Heart left ventricle (tissue), 13 donors: ENCODE measurements around the gene SYNE2.

ENCODE experiments used
- CTCF ChIP-seq, 12 donors: fragments of 200-600 bp; sonication (generic) in 4 of 12; IDR thresholded peaks; one replicate each; pipeline versions ENCODE4 v1.5.0 to v1.8.0; 2018 to 2022; ENCODE audit warnings: antibody characterized with exemption in 12 of 12, mild to moderate bottlenecking in 5 of 12
- POLR2A ChIP-seq, 2 donors: fragments of 450-650 bp; IDR thresholded peaks; one replicate each; pipeline ENCODE4 v1.6.1; 2017; ENCODE audit warnings: antibody characterized with exemption in 2 of 2, mild to moderate bottlenecking in 2 of 2, moderate library complexity in 2 of 2
- donor health status: ischemic (EF 13 %, LVEDD 7.1; RV severe dilation, severe dysfunction).
- donor health status: DM: no; HTN: yes; CAD: no.
- donor health status: DM: no; HTN: no; CAD: no.
- donor health status: ischemic (EF 25% LVEDD 6.9; RV normal size, moderate dysfunction).
- donor health status: ischemic (EF 25% LVEDD 5.7; RV mildly dilated, moderate dysfunction).
- donor health status: ischemic (EF 35%, LVEDD 5.7; RV mildly dilated, moderate dysfunction).
- donor health status: nonischemic (EF 11% LVEDD 7.7; RV severe dilation, severe dysfunction).
- donor health status: DM: yes; HTN: yes; CAD: no.
- donor health status: PGD.
- donor health status: ischemic (EF 29% LVEDD 5.4; RV normal size, mild dysfunction).
- donor health status: nonischemic (EF 23%, LVEDD 6.1; RV moderate dilation, normal function).

GRCh38 chr14:64196056-64196455 is 343.3 kb downstream of the SYNE2 start:
- TF ChIP-seq CTCF (IDR thresholded peaks at IDR 0.05): no peak
- TF ChIP-seq POLR2A (IDR thresholded peaks at IDR 0.05): no peak
